ENCODE results near the gene PRICKLE2. TPM values are rescaled to one million over a fixed set of nuclear protein-coding genes. Genes with fewer than 3 reads are reported as not detected.
A peak's percentile ranks its signal among the peaks of the same experiment; 100 is the strongest.

PRICKLE2 gene
- total RNA-seq, 1 donor from 2014 or later: 32.9 TPM

- no peaks in the 10 kb centered on the region for H3K27me3 ChIP-seq (ENCODE audit: control insufficient read depth in 3 of 3, insufficient read depth in 3 of 3, low read length in 3 of 3)
- H3K27ac ChIP-seq (ENCODE audit: low read depth, low read length): no peak overlapping the region
- H3K4me1 ChIP-seq (ENCODE audit: control insufficient read depth in 3 of 3, insufficient read depth in 3 of 3, low read length in 3 of 3): peaks cover 9 to 21% (median 18%) of the 10 kb centered on the region in 3 donors
- H3K36me3 ChIP-seq (ENCODE audit: control insufficient read depth in 3 of 3, insufficient read depth in 3 of 3, low read length in 3 of 3): peaks cover 2 to 18% (median 11%) of the 10 kb centered on the region in 3 donors
- no peaks in the 10 kb centered on the region for H3K9me3 ChIP-seq (ENCODE audit: control insufficient read depth in 3 of 3, low read length in 3 of 3)
- H3K9ac ChIP-seq (ENCODE audit: low read depth in 1 of 3, low read length in 3 of 3): no peak overlapping the region
- H3K4me3 ChIP-seq (ENCODE audit: low read length in 3 of 3): no peak overlapping the region
Measured at GRCh38 chr3:64152086-64152485, 73.2 kb downstream of the PRICKLE2 start.

- Histone ChIP-seq H3K27me3 (ENCODE audit: control insufficient read depth in 3 of 3, insufficient read depth in 3 of 3, low read length in 3 of 3) (no peaks in the 10 kb centered on the region), H3K9ac (ENCODE audit: low read depth in 1 of 3, low read length in 3 of 3) (no peak overlapping the region), H3K36me3 (ENCODE audit: control insufficient read depth in 3 of 3, insufficient read depth in 3 of 3, low read length in 3 of 3) (peaks cover 0 to 19% (median 10%) of the 10 kb centered on the region in 3 donors), H3K27ac (ENCODE audit: low read depth, low read length) (peak overlapping the region; percentile 22), H3K9me3 (ENCODE audit: control insufficient read depth in 3 of 3, low read length in 3 of 3) (no peaks in the 10 kb centered on the region), H3K4me1 (ENCODE audit: control insufficient read depth in 3 of 3, insufficient read depth in 3 of 3, low read length in 3 of 3) (peaks cover 9 to 21% (median 18%) of the 10 kb centered on the region in 3 donors), H3K4me3 (ENCODE audit: low read length in 3 of 3) (no peak overlapping the region)
Measured at GRCh38 chr3:64151342-64151871, 73.9 kb downstream of the PRICKLE2 start.

GRCh38 chr3:64150623-64151207 lies 74.6 kb downstream of the PRICKLE2 start:
- H3K9me3 ChIP-seq (ENCODE audit: control insufficient read depth in 3 of 3, low read length in 3 of 3): no peaks in the 10 kb centered on the region
- H3K4me1 ChIP-seq (ENCODE audit: control insufficient read depth in 3 of 3, insufficient read depth in 3 of 3, low read length in 3 of 3): peaks cover 9 to 21% (median 18%) of the 10 kb centered on the region in 3 donors
- no peaks in the 10 kb centered on the region for H3K27me3 ChIP-seq (ENCODE audit: control insufficient read depth in 3 of 3, insufficient read depth in 3 of 3, low read length in 3 of 3)
- peaks cover 3 to 19% (median 12%) of the 10 kb centered on the region in 3 donors for H3K36me3 ChIP-seq (ENCODE audit: control insufficient read depth in 3 of 3, insufficient read depth in 3 of 3, low read length in 3 of 3)
- H3K27ac ChIP-seq (ENCODE audit: low read depth, low read length): peak overlapping the region; percentile 55
- H3K9ac ChIP-seq (ENCODE audit: low read depth in 1 of 3, low read length in 3 of 3): no peak overlapping the region
- peak overlapping the region in 2 of 3 donors; percentile 3 to 35 for H3K4me3 ChIP-seq (ENCODE audit: low read length in 3 of 3)

GRCh38 chr3:64149886-64150285 lies 75.4 kb downstream of the PRICKLE2 start:
- no peak overlapping the region for H3K4me3 ChIP-seq (ENCODE audit: low read length in 3 of 3)
- H3K27ac ChIP-seq (ENCODE audit: low read depth, low read length): peak overlapping the region; percentile 55
- H3K36me3 ChIP-seq (ENCODE audit: control insufficient read depth in 3 of 3, insufficient read depth in 3 of 3, low read length in 3 of 3): peaks cover 3 to 19% (median 12%) of the 10 kb centered on the region in 3 donors
- H3K4me1 ChIP-seq (ENCODE audit: control insufficient read depth in 3 of 3, insufficient read depth in 3 of 3, low read length in 3 of 3): peaks cover 9 to 21% (median 18%) of the 10 kb centered on the region in 3 donors
- H3K27me3 ChIP-seq (ENCODE audit: control insufficient read depth in 3 of 3, insufficient read depth in 3 of 3, low read length in 3 of 3): no peaks in the 10 kb centered on the region
- H3K9ac ChIP-seq (ENCODE audit: low read depth in 1 of 3, low read length in 3 of 3): no peak overlapping the region
- no peaks in the 10 kb centered on the region for H3K9me3 ChIP-seq (ENCODE audit: control insufficient read depth in 3 of 3, low read length in 3 of 3)

- no peak overlapping the region for H3K9ac ChIP-seq (ENCODE audit: low read depth in 1 of 3, low read length in 3 of 3)
- peaks cover 3 to 19% (median 12%) of the 10 kb centered on the region in 3 donors for H3K36me3 ChIP-seq (ENCODE audit: control insufficient read depth in 3 of 3, insufficient read depth in 3 of 3, low read length in 3 of 3)
- no peak overlapping the region for H3K4me3 ChIP-seq (ENCODE audit: low read length in 3 of 3)
- no peaks in the 10 kb centered on the region for H3K9me3 ChIP-seq (ENCODE audit: control insufficient read depth in 3 of 3, low read length in 3 of 3)
- no peaks in the 10 kb centered on the region for H3K27me3 ChIP-seq (ENCODE audit: control insufficient read depth in 3 of 3, insufficient read depth in 3 of 3, low read length in 3 of 3)
- H3K27ac ChIP-seq (ENCODE audit: low read depth, low read length): no peak overlapping the region
- peaks cover 9 to 27% (median 18%) of the 10 kb centered on the region in 3 donors for H3K4me1 ChIP-seq (ENCODE audit: control insufficient read depth in 3 of 3, insufficient read depth in 3 of 3, low read length in 3 of 3)
Measured at GRCh38 chr3:64148955-64149653, 76.2 kb downstream of the PRICKLE2 start.

GRCh38 chr3:64147211-64147610 lies 78.1 kb downstream of the PRICKLE2 start:
- Histone ChIP-seq H3K9me3 (ENCODE audit: control insufficient read depth in 3 of 3, low read length in 3 of 3) (no peaks in the 10 kb centered on the region), H3K36me3 (ENCODE audit: control insufficient read depth in 3 of 3, insufficient read depth in 3 of 3, low read length in 3 of 3) (peaks cover 3 to 16% (median 11%) of the 10 kb centered on the region in 3 donors), H3K4me1 (ENCODE audit: control insufficient read depth in 3 of 3, insufficient read depth in 3 of 3, low read length in 3 of 3) (peaks cover 9 to 28% (median 18%) of the 10 kb centered on the region in 3 donors), H3K9ac (ENCODE audit: low read depth in 1 of 3, low read length in 3 of 3) (no peak overlapping the region), H3K4me3 (ENCODE audit: low read length in 3 of 3) (no peak overlapping the region), H3K27me3 (ENCODE audit: control insufficient read depth in 3 of 3, insufficient read depth in 3 of 3, low read length in 3 of 3) (no peaks in the 10 kb centered on the region), H3K27ac (ENCODE audit: low read depth, low read length) (no peak overlapping the region)

GRCh38 chr3:64145438-64145837 lies 79.8 kb downstream of the PRICKLE2 start:
- H3K36me3 ChIP-seq (ENCODE audit: control insufficient read depth in 3 of 3, insufficient read depth in 3 of 3, low read length in 3 of 3): peaks cover 3 to 11% (median 9%) of the 10 kb centered on the region in 3 donors
- peaks cover 4 to 15% (median 5%) of the 10 kb centered on the region in 3 donors for H3K4me1 ChIP-seq (ENCODE audit: control insufficient read depth in 3 of 3, insufficient read depth in 3 of 3, low read length in 3 of 3)
- H3K27ac ChIP-seq (ENCODE audit: low read depth, low read length): no peak overlapping the region
- H3K27me3 ChIP-seq (ENCODE audit: control insufficient read depth in 3 of 3, insufficient read depth in 3 of 3, low read length in 3 of 3): no peaks in the 10 kb centered on the region
- H3K9me3 ChIP-seq (ENCODE audit: control insufficient read depth in 3 of 3, low read length in 3 of 3): no peaks in the 10 kb centered on the region
- no peak overlapping the region for H3K4me3 ChIP-seq (ENCODE audit: low read length in 3 of 3)
- no peak overlapping the region for H3K9ac ChIP-seq (ENCODE audit: low read depth in 1 of 3, low read length in 3 of 3)

- Histone ChIP-seq H3K36me3 (ENCODE audit: control insufficient read depth in 3 of 3, insufficient read depth in 3 of 3, low read length in 3 of 3) (peaks cover 3 to 11% (median 9%) of the 10 kb centered on the region in 3 donors), H3K4me1 (ENCODE audit: control insufficient read depth in 3 of 3, insufficient read depth in 3 of 3, low read length in 3 of 3) (peaks cover 0 to 10% (median 0%) of the 10 kb centered on the region in 3 donors), H3K9me3 (ENCODE audit: control insufficient read depth in 3 of 3, low read length in 3 of 3) (no peaks in the 10 kb centered on the region), H3K9ac (ENCODE audit: low read depth in 1 of 3, low read length in 3 of 3) (no peak overlapping the region), H3K27ac (ENCODE audit: low read depth, low read length) (no peak overlapping the region), H3K27me3 (ENCODE audit: control insufficient read depth in 3 of 3, insufficient read depth in 3 of 3, low read length in 3 of 3) (no peaks in the 10 kb centered on the region), H3K4me3 (ENCODE audit: low read length in 3 of 3) (no peak overlapping the region)
Measured at GRCh38 chr3:64144241-64144900, 80.9 kb downstream of the PRICKLE2 start.

GRCh38 chr3:64143409-64144130 lies 81.7 kb downstream of the PRICKLE2 start:
- peaks cover 3 to 11% (median 9%) of the 10 kb centered on the region in 3 donors for H3K36me3 ChIP-seq (ENCODE audit: control insufficient read depth in 3 of 3, insufficient read depth in 3 of 3, low read length in 3 of 3)
- no peaks in the 10 kb centered on the region for H3K27me3 ChIP-seq (ENCODE audit: control insufficient read depth in 3 of 3, insufficient read depth in 3 of 3, low read length in 3 of 3)
- H3K9me3 ChIP-seq (ENCODE audit: control insufficient read depth in 3 of 3, low read length in 3 of 3): no peaks in the 10 kb centered on the region
- H3K4me1 ChIP-seq (ENCODE audit: control insufficient read depth in 3 of 3, insufficient read depth in 3 of 3, low read length in 3 of 3): peaks cover 0 to 6% (median 0%) of the 10 kb centered on the region in 3 donors
- H3K27ac ChIP-seq (ENCODE audit: low read depth, low read length): no peak overlapping the region
- no peak overlapping the region for H3K9ac ChIP-seq (ENCODE audit: low read depth in 1 of 3, low read length in 3 of 3)
- H3K4me3 ChIP-seq (ENCODE audit: low read length in 3 of 3): no peak overlapping the region
